ENCODE results near the gene OR5K2. TPM values are rescaled to one million over a fixed set of nuclear protein-coding genes. Genes with fewer than 3 reads are reported as not detected.

OR5K2 gene
- total RNA-seq, 1 experiment from 2014 or later = not detected

GRCh38 chr3:98528474-98529346, 31.2 kb downstream of the OR5K2 start:
- no peaks in the 10 kb centered on the region for H3K9me2 ChIP-seq (replicated peaks; ENCODE audit: insufficient read depth, low read length)
- no peaks in the 10 kb centered on the region for H3K27me3 ChIP-seq (ENCODE audit: low read length)
- H3K9ac ChIP-seq (ENCODE audit: low read length) = no peak overlapping the region
- no peak overlapping the region for H3K27ac ChIP-seq (ENCODE audit: low read length)
- no peaks in the 10 kb centered on the region for H3K9me3 ChIP-seq (ENCODE audit: low read length)
- no peaks in the 10 kb centered on the region for H3K79me2 ChIP-seq (ENCODE audit: low read length)
- H2AFZ ChIP-seq (ENCODE audit: low read length) = no peak overlapping the region
- DNase-seq = no peak
- no peaks in the 10 kb centered on the region; the same call in 1 of the 2 replicates for H3K4me1 ChIP-seq (ENCODE audit: low read length)
- H3K4me3 ChIP-seq (ENCODE audit: low read length) = no peak overlapping the region
- H3K4me2 ChIP-seq (ENCODE audit: low read depth, low read length, poor library complexity, severe bottlenecking) = no peak overlapping the region
- no peaks in the 10 kb centered on the region for H4K20me1 ChIP-seq (ENCODE audit: insufficient read depth, low read depth, low read length)
- H3K36me3 ChIP-seq (ENCODE audit: insufficient read depth, low read length) = no peaks in the 10 kb centered on the region

- no peak for DNase-seq
- no peaks in the 10 kb centered on the region for H3K36me3 ChIP-seq (ENCODE audit: insufficient read depth, low read length)
- H3K9me2 ChIP-seq (replicated peaks; ENCODE audit: insufficient read depth, low read length) = no peaks in the 10 kb centered on the region
- H3K9ac ChIP-seq (ENCODE audit: low read length) = no peak overlapping the region
- no peaks in the 10 kb centered on the region for H3K79me2 ChIP-seq (ENCODE audit: low read length)
- no peak overlapping the region for H3K27ac ChIP-seq (ENCODE audit: low read length)
- no peaks in the 10 kb centered on the region; the same call in 1 of the 2 replicates for H3K4me1 ChIP-seq (ENCODE audit: low read length)
- H3K4me2 ChIP-seq (ENCODE audit: low read depth, low read length, poor library complexity, severe bottlenecking) = no peak overlapping the region
- H3K27me3 ChIP-seq (ENCODE audit: low read length) = no peaks in the 10 kb centered on the region
- no peaks in the 10 kb centered on the region for H4K20me1 ChIP-seq (ENCODE audit: insufficient read depth, low read depth, low read length)
- H3K4me3 ChIP-seq (ENCODE audit: low read length) = no peak overlapping the region
- H2AFZ ChIP-seq (ENCODE audit: low read length) = no peak overlapping the region
- no peaks in the 10 kb centered on the region for H3K9me3 ChIP-seq (ENCODE audit: low read length)
These were observed 32.5 kb downstream of the OR5K2 start for GRCh38 chr3:98529856-98530459.

- no peaks in the 10 kb centered on the region for H3K36me3 ChIP-seq (ENCODE audit: insufficient read depth, low read length)
- H3K27ac ChIP-seq (ENCODE audit: low read length) = no peak overlapping the region
- H3K9me3 ChIP-seq (ENCODE audit: low read length) = no peaks in the 10 kb centered on the region
- no peaks in the 10 kb centered on the region for H3K27me3 ChIP-seq (ENCODE audit: low read length)
- DNase-seq = no peak
- no peak overlapping the region for H2AFZ ChIP-seq (ENCODE audit: low read length)
- H4K20me1 ChIP-seq (ENCODE audit: insufficient read depth, low read depth, low read length) = no peaks in the 10 kb centered on the region
- H3K9me2 ChIP-seq (replicated peaks; ENCODE audit: insufficient read depth, low read length) = no peaks in the 10 kb centered on the region
- no peak overlapping the region for H3K4me2 ChIP-seq (ENCODE audit: low read depth, low read length, poor library complexity, severe bottlenecking)
- H3K4me3 ChIP-seq (ENCODE audit: low read length) = no peak overlapping the region
- no peaks in the 10 kb centered on the region; the same call in 1 of the 2 replicates for H3K4me1 ChIP-seq (ENCODE audit: low read length)
- H3K9ac ChIP-seq (ENCODE audit: low read length) = no peak overlapping the region
- H3K79me2 ChIP-seq (ENCODE audit: low read length) = no peaks in the 10 kb centered on the region
These were observed 33.2 kb downstream of the OR5K2 start for GRCh38 chr3:98530676-98531075.

GRCh38 chr3:98531622-98532274, 34.3 kb downstream of the OR5K2 start, which contains the start of gene GPR15:
Gene GPR15, plus strand, starts transcription at chr3:98531978. Its CDS starts 56 bp downstream, at chr3:98532034.
- no peaks in the 10 kb centered on the region; the same call in 1 of the 2 replicates for H3K4me1 ChIP-seq (ENCODE audit: low read length)
- H3K27ac ChIP-seq (ENCODE audit: low read length) = no peak within 1 kb of the TSS
- no peak for DNase-seq
- H3K36me3 ChIP-seq (ENCODE audit: insufficient read depth, low read length) = no peaks in the 10 kb centered on the region
- H3K79me2 ChIP-seq (ENCODE audit: low read length) = no peaks in the 10 kb centered on the region
- H4K20me1 ChIP-seq (ENCODE audit: insufficient read depth, low read depth, low read length) = no peaks in the 10 kb centered on the region
- H3K9me3 ChIP-seq (ENCODE audit: low read length) = no peaks in the 10 kb centered on the region
- H3K9me2 ChIP-seq (replicated peaks; ENCODE audit: insufficient read depth, low read length) = no peaks in the 10 kb centered on the region
- H2AFZ ChIP-seq (ENCODE audit: low read length) = no peak within 1 kb of the TSS
- H3K4me3 ChIP-seq (ENCODE audit: low read length) = no peak within 1 kb of the TSS
- no peak within 1 kb of the TSS for H3K9ac ChIP-seq (ENCODE audit: low read length)
- no peak within 1 kb of the TSS for H3K4me2 ChIP-seq (ENCODE audit: low read depth, low read length, poor library complexity, severe bottlenecking)
- H3K27me3 ChIP-seq (ENCODE audit: low read length) = no peaks in the 10 kb centered on the region

GRCh38 chr3:98532275-98532637, 34.8 kb downstream of the OR5K2 start:
- Histone ChIP-seq H3K79me2 (ENCODE audit: low read length) (no peaks in the 10 kb centered on the region), H3K4me3 (ENCODE audit: low read length) (no peak overlapping the region), H3K9me3 (ENCODE audit: low read length) (no peaks in the 10 kb centered on the region), H3K27ac (ENCODE audit: low read length) (no peak overlapping the region), H4K20me1 (ENCODE audit: insufficient read depth, low read depth, low read length) (no peaks in the 10 kb centered on the region), H3K4me2 (ENCODE audit: low read depth, low read length, poor library complexity, severe bottlenecking) (no peak overlapping the region), H3K9ac (ENCODE audit: low read length) (no peak overlapping the region), H3K27me3 (ENCODE audit: low read length) (no peaks in the 10 kb centered on the region), H3K36me3 (ENCODE audit: insufficient read depth, low read length) (no peaks in the 10 kb centered on the region), H2AFZ (ENCODE audit: low read length) (no peak overlapping the region), H3K4me1 (ENCODE audit: low read length) (no peaks in the 10 kb centered on the region; the same call in 1 of the 2 replicates), H3K9me2 (replicated peaks; ENCODE audit: insufficient read depth, low read length) (no peaks in the 10 kb centered on the region)
- no peak for DNase-seq

GRCh38 chr3:98532709-98533571, 35.5 kb downstream of the OR5K2 start:
- Histone ChIP-seq H3K4me1 (ENCODE audit: low read length) (no peaks in the 10 kb centered on the region; the same call in 1 of the 2 replicates), H4K20me1 (ENCODE audit: insufficient read depth, low read depth, low read length) (no peaks in the 10 kb centered on the region), H3K9ac (ENCODE audit: low read length) (no peak overlapping the region), H3K27me3 (ENCODE audit: low read length) (no peaks in the 10 kb centered on the region), H3K4me2 (ENCODE audit: low read depth, low read length, poor library complexity, severe bottlenecking) (no peak overlapping the region), H3K79me2 (ENCODE audit: low read length) (no peaks in the 10 kb centered on the region), H3K4me3 (ENCODE audit: low read length) (no peak overlapping the region), H3K36me3 (ENCODE audit: insufficient read depth, low read length) (no peaks in the 10 kb centered on the region), H2AFZ (ENCODE audit: low read length) (no peak overlapping the region), H3K9me3 (ENCODE audit: low read length) (no peaks in the 10 kb centered on the region), H3K27ac (ENCODE audit: low read length) (no peak overlapping the region), H3K9me2 (replicated peaks; ENCODE audit: insufficient read depth, low read length) (no peaks in the 10 kb centered on the region)
- no peak for DNase-seq

- Histone ChIP-seq H4K20me1 (ENCODE audit: insufficient read depth, low read depth, low read length) (no peaks in the 10 kb centered on the region), H3K9ac (ENCODE audit: low read length) (no peak overlapping the region), H3K27me3 (ENCODE audit: low read length) (no peaks in the 10 kb centered on the region), H3K9me3 (ENCODE audit: low read length) (no peaks in the 10 kb centered on the region), H3K4me2 (ENCODE audit: low read depth, low read length, poor library complexity, severe bottlenecking) (no peak overlapping the region), H3K9me2 (replicated peaks; ENCODE audit: insufficient read depth, low read length) (no peaks in the 10 kb centered on the region), H3K79me2 (ENCODE audit: low read length) (no peaks in the 10 kb centered on the region), H3K4me1 (ENCODE audit: low read length) (no peaks in the 10 kb centered on the region; the same call in 1 of the 2 replicates), H3K4me3 (ENCODE audit: low read length) (no peak overlapping the region), H2AFZ (ENCODE audit: low read length) (no peak overlapping the region), H3K27ac (ENCODE audit: low read length) (no peak overlapping the region), H3K36me3 (ENCODE audit: insufficient read depth, low read length) (no peaks in the 10 kb centered on the region)
- no peak for DNase-seq
These were observed 36.7 kb downstream of the OR5K2 start for GRCh38 chr3:98534168-98534567.
